ENCODE results near the gene CNTN4.

- no peak for TF ChIP-seq POLR2A (IDR thresholded peaks at IDR 0.05; ENCODE audit: low read depth, low read length)
- TF ChIP-seq, protein P1, sequence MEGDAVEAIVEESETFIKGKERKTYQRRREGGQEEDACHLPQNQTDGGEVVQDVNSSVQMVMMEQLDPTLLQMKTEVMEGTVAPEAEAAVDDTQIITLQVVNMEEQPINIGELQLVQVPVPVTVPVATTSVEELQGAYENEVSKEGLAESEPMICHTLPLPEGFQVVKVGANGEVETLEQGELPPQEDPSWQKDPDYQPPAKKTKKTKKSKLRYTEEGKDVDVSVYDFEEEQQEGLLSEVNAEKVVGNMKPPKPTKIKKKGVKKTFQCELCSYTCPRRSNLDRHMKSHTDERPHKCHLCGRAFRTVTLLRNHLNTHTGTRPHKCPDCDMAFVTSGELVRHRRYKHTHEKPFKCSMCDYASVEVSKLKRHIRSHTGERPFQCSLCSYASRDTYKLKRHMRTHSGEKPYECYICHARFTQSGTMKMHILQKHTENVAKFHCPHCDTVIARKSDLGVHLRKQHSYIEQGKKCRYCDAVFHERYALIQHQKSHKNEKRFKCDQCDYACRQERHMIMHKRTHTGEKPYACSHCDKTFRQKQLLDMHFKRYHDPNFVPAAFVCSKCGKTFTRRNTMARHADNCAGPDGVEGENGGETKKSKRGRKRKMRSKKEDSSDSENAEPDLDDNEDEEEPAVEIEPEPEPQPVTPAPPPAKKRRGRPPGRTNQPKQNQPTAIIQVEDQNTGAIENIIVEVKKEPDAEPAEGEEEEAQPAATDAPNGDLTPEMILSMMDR (IDR thresholded peaks at IDR 0.05; ENCODE audit: extremely low read depth in 1 of 2, insufficient read depth in 1 of 2, low read depth in 1 of 2, low read length in 2 of 2) = no peak
- no peak for TF ChIP-seq MYC (IDR thresholded peaks at IDR 0.05; ENCODE audit: low read depth, low read length)
- TF ChIP-seq JUN (IDR thresholded peaks at IDR 0.05; ENCODE audit: borderline replicate concordance, insufficient read depth, insufficient read length, low read depth) = no peak
- no peak for TF ChIP-seq POLR2AphosphoS5 (IDR thresholded peaks at IDR 0.05; ENCODE audit: insufficient read depth, low read depth, low read length)
- TF ChIP-seq FOS (IDR thresholded peaks at IDR 0.05; ENCODE audit: borderline replicate concordance, insufficient read depth, low read length) = no peak
These were observed 886.8 kb downstream of the CNTN4 start for GRCh38 chr3:2985479-2985878.

All from endothelial cell of umbilical vein (primary cell).